Endothelial cell of umbilical vein (primary cell): ENCODE data around the gene KDM5B. TPM values are rescaled to one million over a fixed set of nuclear protein-coding genes. Genes with fewer than 3 reads are reported as not detected.

Experiments used
- BruUV-seq: library from RNA; stranded (reverse); fragments of 400-500 nt; replicated peaks from 2 replicates; lab custom pipeline; 2021; lab: Mats Ljungman, UMichigan
- CTCF ChIA-PET: fragments of 300-600, 350-600 bp; sonication (Branson Sonifier 250); formaldehyde crosslinking; loops from one replicate; lab custom pipeline; 2021; ENCODE audit warnings: antibody characterized with exemption, inconsistent platforms; lab: Charles Lee
- POLR2A ChIA-PET: fragments of 300-600, 350-600 bp; sonication (Branson Sonifier 250); formaldehyde crosslinking; loops from one replicate; lab custom pipeline; 2021; ENCODE audit warnings: antibody characterized with exemption, inconsistent platforms; lab: Charles Lee
- DNase-seq: peaks from one replicate; pipeline ENCODE4 v3.0.0-alpha.2; 2011; ENCODE audit warnings: low read depth, low spot score
- FAIRE-seq: peaks from 2 replicates; lab custom pipeline; 2011; peaks lifted over from hg19 to GRCh38; lab: Jason Lieb, UNC
- H2AFZ ChIP-seq: 2 replicates; pipeline ENCODE4 v1.6.0; 2012; ENCODE audit warnings: low read depth, low read length, control low read depth, inconsistent platforms
- H3K27ac ChIP-seq: 2 replicates; pipeline ENCODE4 v1.5.1; 2011; ENCODE audit warnings: low read depth, mild to moderate bottlenecking, control low read depth, low read length, moderate library complexity; ENCODE audit not compliant: insufficient read depth
- H3K27me3 ChIP-seq, 2 experiments: 2 replicates each; pipeline versions ENCODE4 v1.6.0 to v1.6.1; 2011; ENCODE audit warnings: low read length in 2 of 2, mixed read lengths in 1 of 2; ENCODE audit not compliant: control insufficient read depth in 2 of 2, insufficient read depth in 2 of 2
- H3K36me3 ChIP-seq, 2 experiments: 2 replicates in 1 of 2; 3 replicates in 1 of 2; pipeline ENCODE4 v1.5.1; 2011; ENCODE audit warnings: low read length in 2 of 2, mild to moderate bottlenecking in 1 of 2, moderate library complexity in 1 of 2; ENCODE audit not compliant: control insufficient read depth in 2 of 2, insufficient read depth in 2 of 2; ENCODE audit errors: extremely low read depth in 1 of 2
- H3K4me1 ChIP-seq: 3 replicates; pipeline ENCODE4 v1.5.1; 2011; ENCODE audit warnings: mild to moderate bottlenecking, low read length; ENCODE audit not compliant: control insufficient read depth, insufficient read depth; ENCODE audit errors: extremely low read depth
- H3K4me2 ChIP-seq: 2 replicates; pipeline ENCODE4 v1.6.1; 2011; ENCODE audit warnings: low read length, control low read depth, mixed read lengths; ENCODE audit not compliant: insufficient read depth
- H3K4me3 ChIP-seq, 3 experiments: fragments of 200-600 bp in 1 of 3; sonication (generic), shearing (Covaris generic) in 1 of 3; replicated peaks in 1 of 3; 2 replicates each; pipeline ENCODE4 v1.5.1; 2011 to 2016; ENCODE audit warnings: control low read depth in 3 of 3, low read length in 3 of 3, mild to moderate bottlenecking in 2 of 3, inconsistent platforms in 1 of 3, low read depth in 1 of 3, moderate library complexity in 1 of 3; ENCODE audit not compliant: insufficient read depth in 1 of 3
- H3K79me2 ChIP-seq: 2 replicates; pipeline ENCODE4 v1.6.0; 2012; ENCODE audit warnings: low read length, inconsistent platforms; ENCODE audit not compliant: control insufficient read depth, insufficient read depth
- H3K9ac ChIP-seq: replicated peaks from 2 replicates; pipeline ENCODE3; 2011; ENCODE audit warnings: low read length, control low read depth; ENCODE audit not compliant: insufficient read depth; ENCODE audit errors: extremely low read depth
- H3K9me1 ChIP-seq: replicated peaks from 3 replicates; pipeline ENCODE4 v1.6.0; 2011; ENCODE audit warnings: mild to moderate bottlenecking, low read length; ENCODE audit not compliant: control insufficient read depth, insufficient read depth; ENCODE audit errors: extremely low read depth
- H3K9me3 ChIP-seq: replicated peaks from 2 replicates; pipeline ENCODE4 v1.5.1; 2012; ENCODE audit warnings: low read length, inconsistent platforms; ENCODE audit not compliant: control insufficient read depth, insufficient read depth
- H4K20me1 ChIP-seq: replicated peaks from 2 replicates; pipeline ENCODE3; 2011; ENCODE audit warnings: mild to moderate bottlenecking, low read length; ENCODE audit not compliant: control insufficient read depth, insufficient read depth; ENCODE audit errors: extremely low read depth
- CTCF ChIP-seq, 2 donors: IDR thresholded peaks; 1 replicate in 1 of 2; 2 replicates in 1 of 2; pipeline ENCODE4 v1.5.1; 2011; ENCODE audit warnings: low read length in 2 of 2, mild to moderate bottlenecking in 2 of 2, moderate library complexity in 2 of 2, control low read depth in 1 of 2, inconsistent platforms in 1 of 2, low read depth in 1 of 2; ENCODE audit not compliant: insufficient read depth in 1 of 2; ENCODE audit errors: extremely low read depth in 1 of 2
- EZH2 ChIP-seq: IDR thresholded peaks from 2 replicates; pipeline ENCODE4 v1.6.1; 2012; ENCODE audit warnings: borderline replicate concordance, low read depth, mild to moderate bottlenecking, moderate library complexity, low read length, inconsistent platforms; ENCODE audit not compliant: severe bottlenecking
- FOS ChIP-seq: IDR thresholded peaks from 2 replicates; pipeline ENCODE4 v1.6.1; 2011; ENCODE audit warnings: mild to moderate bottlenecking, low read length, moderate library complexity, borderline replicate concordance; ENCODE audit not compliant: insufficient read depth
- GATA2 ChIP-seq: IDR thresholded peaks from 2 replicates; pipeline ENCODE4 v1.7.0; 2011; ENCODE audit warnings: low read depth, mild to moderate bottlenecking, moderate library complexity, mixed read lengths, low read length; ENCODE audit not compliant: insufficient read length, insufficient read depth
- JUN ChIP-seq: IDR thresholded peaks from 2 replicates; pipeline ENCODE4 v1.6.1; 2011; ENCODE audit warnings: borderline replicate concordance, low read depth; ENCODE audit not compliant: insufficient read length, insufficient read depth
- MYC ChIP-seq: IDR thresholded peaks from one replicate; pipeline ENCODE4 v1.6.1; 2011; ENCODE audit warnings: mild to moderate bottlenecking, low read depth, low read length
- POLR2A ChIP-seq: IDR thresholded peaks from 2 replicates; pipeline ENCODE4 v1.6.1; 2012; ENCODE audit warnings: low read depth, mild to moderate bottlenecking, control low read depth, low read length
- POLR2AphosphoS5 ChIP-seq: IDR thresholded peaks from 2 replicates; pipeline ENCODE4 v1.6.1; 2012; ENCODE audit warnings: low read depth, mild to moderate bottlenecking, control low read depth, low read length, moderate library complexity; ENCODE audit not compliant: insufficient read depth
- dilution Hi-C: fragments of 300-500 bp; cut with MboI; formaldehyde crosslinking; loops from one replicate; pipeline ENCODE4 v1.15.0; 2019; ENCODE audit warnings: low sequenced_read_pairs; ENCODE audit not compliant: extremely low pct_ligation_motif_present
- intact Hi-C: fragments of 100-400 bp; cut with micrococcal nuclease; formaldehyde crosslinking; loops from one replicate; pipeline ENCODE4 v1.10.0; 2022
- polyA plus RNA-seq, 4 experiments: library from polyadenylated mRNA; depleted of rRNA in 3 of 4; stranded (reverse) in 3 of 4; unstranded in 1 of 4; fragments of >200 nt; gene quantifications; 2 replicates each; pipeline versions ENCODE4 v1.2.1 to v1.2.3, GENCODE V29; 2011 to 2012; ENCODE audit warnings: missing spikeins in 1 of 4
- total RNA-seq: library from RNA; stranded (reverse); gene quantifications from 2 replicates; pipeline ENCODE4 v1.2.3, GENCODE V29; 2021
- TF ChIP-seq, protein P1 (sequence below): IDR thresholded peaks from 2 replicates; pipeline ENCODE4 v1.6.1; 2011; ENCODE audit not compliant: insufficient read depth, insufficient read length

KDM5B gene
- total and polyA plus RNA-seq, 2 donors (not counting 3 experiments of a cell fraction or from before 2014, with no cell fraction given): 25.2 to 65.5 TPM

DNA sequence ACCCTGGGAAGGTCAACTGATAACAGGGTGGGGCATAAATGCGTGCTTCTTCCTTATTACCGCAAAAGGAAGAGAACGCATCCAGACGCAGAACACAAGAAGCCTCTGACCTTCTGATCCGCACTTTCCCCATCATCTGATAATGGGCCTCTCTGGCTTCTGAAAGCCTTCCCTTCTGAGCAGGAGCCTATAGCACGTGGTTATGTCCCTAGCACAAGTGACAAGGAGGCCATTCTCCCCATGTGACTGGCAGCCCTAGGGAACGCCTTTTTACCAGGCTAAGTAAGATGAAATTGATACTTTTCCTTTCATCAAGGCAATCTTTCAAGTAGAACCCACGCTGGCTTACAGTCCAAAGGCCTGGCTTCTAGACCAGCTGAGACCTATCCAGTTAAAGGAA is 46.6 kb upstream of the KDM5B start:
- no peak for TF ChIP-seq POLR2AphosphoS5
- TF ChIP-seq MYC: no peak
- no peak for TF ChIP-seq GATA2
- TF ChIP-seq, protein P1, sequence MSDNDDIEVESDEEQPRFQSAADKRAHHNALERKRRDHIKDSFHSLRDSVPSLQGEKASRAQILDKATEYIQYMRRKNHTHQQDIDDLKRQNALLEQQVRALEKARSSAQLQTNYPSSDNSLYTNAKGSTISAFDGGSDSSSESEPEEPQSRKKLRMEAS: no peak
- no peak for TF ChIP-seq FOS
- TF ChIP-seq CTCF (IDR thresholded peaks at IDR 0.05; ENCODE audit: extremely low read depth in 1 of 2, insufficient read depth in 1 of 2, low read depth in 1 of 2, low read length in 2 of 2): no peak
- TF ChIP-seq EZH2: no peak
- no peak for TF ChIP-seq JUN
- no peak for TF ChIP-seq POLR2A
- BruUV-seq: no TSS peak
- no peaks in the 10 kb centered on the region for H3K9me3 ChIP-seq
- H4K20me1 ChIP-seq: no peaks in the 10 kb centered on the region
- no peak overlapping the region for H3K4me3 ChIP-seq
- no peak overlapping the region for H3K9ac ChIP-seq
- ChIA-PET CTCF (interaction anchor here (1.0 kb wide), 1 partner anchor 11 kb away, joined by 4 read pairs; no protein-coding TSS in a partner anchor), POLR2A (no interaction called here)
- no peak overlapping the region for H3K27ac ChIP-seq
- no peak overlapping the region for H2AFZ ChIP-seq
- H3K4me1 ChIP-seq: peaks cover 6% of the 10 kb centered on the region
- H3K36me3 ChIP-seq: no peaks in the 10 kb centered on the region
- dilution Hi-C loops (no loop called here), intact Hi-C loops (no loop called here)
- no peak overlapping the region for H3K4me2 ChIP-seq
- no peak for DNase-seq
- H3K9me1 ChIP-seq: no peaks in the 10 kb centered on the region
- H3K79me2 ChIP-seq: no peaks in the 10 kb centered on the region
- no peaks in the 10 kb centered on the region for H3K27me3 ChIP-seq
- no peak for FAIRE-seq
